GM21423 (cell line): ENCODE data around the gene YLPM1.

Experiments
- ATAC-seq: cut with Tn5 transposase; IDR thresholded peaks from one replicate; pipeline ENCODE4 v1.9.1; 2021; ENCODE audit warnings: mild to moderate bottlenecking, moderate library complexity; ENCODE audit not compliant: unreplicated experiment

The YLPM1 gene

GRCh38 chr14:74792249-74793039 is 29.3 kb downstream of the YLPM1 start:
- ATAC-seq = no peak

GRCh38 chr14:74793506-74794155 is 30.5 kb downstream of the YLPM1 start:
- ATAC-seq = no peak

DNA sequence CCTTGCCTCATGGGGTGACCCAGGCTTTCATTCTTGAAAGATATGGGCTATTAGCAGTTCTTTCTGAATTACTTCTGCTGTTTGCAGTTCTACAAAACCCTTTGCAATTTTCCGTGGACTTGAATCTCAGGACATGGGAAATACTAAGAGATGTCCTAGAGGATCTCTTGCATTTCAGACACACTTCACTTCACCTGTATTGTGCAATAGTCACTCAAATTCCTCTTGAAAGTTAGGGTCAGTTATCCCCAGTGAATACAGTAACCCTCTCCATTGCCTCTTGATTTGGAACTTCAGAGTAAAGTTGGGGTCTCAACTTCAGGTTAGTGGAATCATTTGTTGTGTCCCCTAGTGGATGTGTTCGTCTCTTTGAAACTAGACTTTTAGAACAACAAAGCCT is 31.8 kb downstream of the YLPM1 start:
- ATAC-seq = no peak

- ATAC-seq = no peak
Measured at GRCh38 chr14:74799765-74800164, 36.6 kb downstream of the YLPM1 start.

DNA sequence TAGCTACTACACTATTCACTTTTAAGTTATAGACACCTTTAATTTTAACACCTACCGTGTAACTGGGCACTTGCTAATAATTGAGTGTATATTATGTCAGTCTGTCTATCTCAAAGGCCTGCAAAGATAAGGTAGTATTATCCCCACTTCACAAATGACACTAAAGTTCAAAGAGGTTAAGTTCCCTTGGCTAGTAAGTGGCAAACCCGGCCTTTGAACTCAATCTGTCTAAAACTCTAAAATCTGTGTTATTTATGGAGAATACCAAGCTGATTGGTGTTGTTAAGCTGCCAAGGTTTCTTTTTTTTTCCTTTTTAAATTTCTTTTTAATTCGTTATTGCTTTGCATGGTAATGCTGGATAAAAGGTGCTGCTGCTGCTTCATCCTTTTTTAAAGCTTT is 37.7 kb downstream of the YLPM1 start:
- no peak for ATAC-seq

- ATAC-seq = no peak
Measured at GRCh38 chr14:74801396-74801795, 38.3 kb downstream of the YLPM1 start.

- no peak for ATAC-seq
Measured at GRCh38 chr14:74804219-74804825, 41.2 kb downstream of the YLPM1 start.

- ATAC-seq = no peak
Measured at GRCh38 chr14:74807853-74808545, 44.9 kb downstream of the YLPM1 start.

- ATAC-seq = no peak
Measured at GRCh38 chr14:74816124-74816523, 53.0 kb downstream of the YLPM1 start.

GRCh38 chr14:74820288-74820687 is 57.2 kb downstream of the YLPM1 start:
- no peak for ATAC-seq

DNA sequence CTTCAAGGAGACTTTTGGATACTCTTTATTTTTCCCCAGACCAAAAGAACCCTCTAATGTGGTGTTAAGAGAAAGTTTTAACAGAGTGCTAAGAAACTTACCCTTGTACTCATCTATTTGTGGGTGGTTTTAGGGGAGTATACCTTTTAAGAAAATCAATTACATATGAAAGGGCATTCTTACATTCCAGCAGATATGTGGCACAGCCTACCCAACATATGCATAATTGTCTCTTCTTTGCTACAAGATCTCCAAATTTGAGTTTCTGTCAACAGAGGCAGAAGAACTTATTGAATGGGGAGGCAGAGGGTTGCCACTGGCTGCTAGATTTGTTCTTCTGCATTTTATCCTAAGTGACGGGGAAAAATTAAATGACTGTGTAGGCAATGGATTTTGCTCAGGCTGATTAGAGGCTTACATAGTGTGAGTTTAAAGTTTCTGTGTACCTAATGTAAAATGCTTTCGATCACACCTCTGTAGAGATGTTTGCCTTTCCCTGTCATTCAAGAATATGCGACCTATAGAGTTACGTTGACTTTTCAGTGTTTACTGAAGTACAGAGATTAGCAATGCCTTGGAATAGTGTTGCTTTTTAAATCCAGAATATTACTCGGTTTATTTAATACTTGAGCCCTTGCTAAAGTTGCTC is 58.3 kb downstream of the YLPM1 start:
- ATAC-seq = no peak

DNA sequence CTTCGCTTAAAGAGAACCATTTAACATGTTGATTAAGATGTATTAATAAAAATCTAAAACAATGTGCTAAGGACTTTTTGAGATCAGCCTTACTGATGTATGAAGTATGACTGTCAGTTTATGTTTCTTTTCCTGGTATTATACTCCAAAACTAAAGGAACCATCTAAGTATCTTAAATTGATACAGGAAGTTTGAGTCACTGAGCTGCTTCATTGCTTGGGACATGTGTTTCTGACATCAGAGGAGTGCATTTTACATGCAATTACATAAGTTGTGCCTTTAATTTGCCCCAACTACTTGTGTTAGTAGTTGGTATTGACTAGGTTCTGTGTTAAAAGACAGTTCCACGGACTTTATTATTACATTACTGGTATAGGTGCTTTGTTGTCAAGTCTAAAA is 61.9 kb downstream of the YLPM1 start:
- no peak for ATAC-seq

DNA sequence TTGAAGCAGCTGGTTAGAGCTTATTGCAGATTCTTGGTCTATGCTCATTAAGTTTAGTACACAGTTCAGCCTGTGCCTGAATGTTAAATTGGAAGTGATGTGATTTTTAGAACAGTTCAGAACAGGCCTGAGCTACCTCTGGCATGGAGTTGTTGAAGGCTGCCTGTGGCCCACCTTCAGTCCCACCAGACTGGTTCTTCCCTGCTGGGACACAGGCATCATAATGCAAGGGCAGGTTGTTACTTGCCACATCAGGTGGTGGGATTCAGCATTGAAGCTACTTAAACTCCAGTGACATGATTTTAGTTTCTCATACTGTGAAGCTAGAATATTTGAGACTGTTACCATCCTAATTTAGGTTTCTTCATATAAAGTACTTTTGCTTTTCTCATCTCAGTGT is 63.5 kb downstream of the YLPM1 start:
- ATAC-seq = no peak

- ATAC-seq = no peak
Measured at GRCh38 chr14:74829251-74829650, 66.1 kb downstream of the YLPM1 start.

DNA sequence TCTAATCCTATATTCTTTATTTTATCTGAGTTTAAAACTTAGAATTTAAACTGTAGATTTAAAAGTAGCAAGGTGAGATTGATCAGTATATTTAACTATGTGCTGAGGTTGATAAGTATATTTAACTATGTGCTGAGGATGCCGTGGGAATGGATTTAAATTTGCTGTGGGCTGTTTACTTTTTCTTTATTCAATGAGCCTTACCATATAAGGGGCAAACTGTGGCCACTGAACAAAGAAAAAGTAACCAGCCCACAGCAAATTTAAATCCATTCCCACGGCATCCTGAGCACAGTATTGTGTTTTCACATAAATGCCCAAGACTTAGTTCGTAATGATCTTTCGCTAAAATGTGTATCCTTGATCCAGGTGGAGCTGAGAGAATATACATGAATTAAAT is 69.7 kb downstream of the YLPM1 start:
- no peak for ATAC-seq

GRCh38 chr14:74834692-74835392 is 71.7 kb downstream of the YLPM1 start:
- no peak for ATAC-seq

DNA sequence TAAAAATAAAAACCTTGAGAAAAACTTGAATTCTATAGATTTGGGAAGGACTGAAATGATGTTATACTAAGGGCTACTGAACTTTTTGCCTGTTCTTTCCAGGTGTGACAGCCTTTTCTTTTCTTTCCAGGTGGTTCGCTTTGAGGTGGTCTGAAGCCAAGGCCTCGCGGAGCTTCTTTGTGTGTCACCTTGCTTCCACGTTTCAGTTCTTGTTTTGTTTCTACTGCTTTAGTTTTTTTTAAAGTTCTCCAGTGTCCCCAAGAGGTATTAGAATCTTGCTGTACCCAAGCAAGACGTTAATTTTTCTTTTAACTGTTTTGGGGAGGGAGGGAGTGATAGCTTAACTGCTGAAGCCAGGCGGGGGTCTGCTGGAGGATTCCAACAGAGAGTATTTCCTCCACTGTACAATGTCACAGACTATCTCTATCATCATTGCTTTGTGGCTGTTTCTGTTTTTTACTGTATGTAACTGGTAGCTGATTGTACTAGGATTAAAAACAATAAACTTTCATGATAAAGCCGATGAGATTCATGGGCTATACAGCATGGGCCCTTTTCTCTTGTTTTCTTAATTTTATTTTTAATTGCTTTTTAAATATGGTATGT is 72.6 kb downstream of the YLPM1 start:
- ATAC-seq = peak; percentile 46

DNA sequence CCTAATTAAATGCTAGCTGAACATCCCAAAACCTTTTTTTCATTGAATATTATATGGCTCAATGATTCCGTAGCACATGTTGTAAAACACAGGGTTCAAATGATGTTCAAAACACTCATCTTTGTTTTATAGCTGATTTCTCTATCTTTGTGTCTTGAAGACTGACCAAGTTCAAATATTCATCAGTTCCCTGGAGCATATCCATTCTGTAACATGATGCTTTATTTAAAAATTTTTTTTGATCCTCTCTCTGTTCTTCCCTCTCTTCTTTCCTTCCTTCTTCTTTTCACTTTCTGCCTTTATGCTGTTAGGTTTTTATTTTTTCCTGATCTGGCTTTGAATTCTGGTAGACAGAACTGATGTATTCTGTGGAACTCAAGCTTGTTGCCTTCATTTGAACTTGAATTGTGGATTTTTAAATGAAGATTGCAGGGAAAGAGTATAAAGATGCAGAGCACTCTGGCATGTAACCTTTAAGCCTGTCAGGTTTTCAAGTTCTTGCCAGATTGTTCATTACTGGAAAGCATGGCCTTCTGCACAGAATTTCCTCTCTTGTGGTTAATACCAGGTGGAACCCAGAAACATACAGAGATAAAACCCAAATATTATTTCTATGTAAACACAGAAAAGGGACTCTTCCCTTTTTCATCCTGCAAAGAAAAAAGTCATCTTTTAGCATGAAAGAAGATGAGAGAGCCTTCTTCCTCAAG is 73.3 kb downstream of the YLPM1 start:
- no peak for ATAC-seq

DNA sequence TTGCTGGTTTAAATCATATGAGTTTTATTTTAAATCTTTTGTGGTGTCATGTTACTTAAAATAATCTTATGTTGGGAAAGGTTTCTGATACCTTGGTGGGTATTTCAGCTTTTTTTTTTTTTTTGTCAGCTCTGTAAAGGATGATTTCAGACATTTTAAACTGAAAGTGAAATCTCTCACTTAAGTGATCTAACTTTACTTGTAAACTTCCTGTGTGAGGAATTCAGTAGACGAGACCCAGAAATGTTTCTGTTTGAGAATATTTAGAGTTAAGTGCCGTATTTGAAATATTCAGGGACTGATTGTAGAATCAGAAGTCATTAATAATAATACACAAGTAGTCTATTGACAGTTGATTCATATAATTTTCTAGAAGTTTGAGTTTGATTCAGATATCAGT is 75.0 kb downstream of the YLPM1 start:
- ATAC-seq = no peak
